GM21360 (cell line): ENCODE measurements around the gene ACTA2.

ENCODE experiments used
- ATAC-seq: cut with Tn5 transposase; IDR thresholded peaks from one replicate; pipeline ENCODE4 v1.9.1; 2021; ENCODE audit warnings: mild to moderate bottlenecking, moderate library complexity; ENCODE audit not compliant: unreplicated experiment

The ACTA2 gene

DNA sequence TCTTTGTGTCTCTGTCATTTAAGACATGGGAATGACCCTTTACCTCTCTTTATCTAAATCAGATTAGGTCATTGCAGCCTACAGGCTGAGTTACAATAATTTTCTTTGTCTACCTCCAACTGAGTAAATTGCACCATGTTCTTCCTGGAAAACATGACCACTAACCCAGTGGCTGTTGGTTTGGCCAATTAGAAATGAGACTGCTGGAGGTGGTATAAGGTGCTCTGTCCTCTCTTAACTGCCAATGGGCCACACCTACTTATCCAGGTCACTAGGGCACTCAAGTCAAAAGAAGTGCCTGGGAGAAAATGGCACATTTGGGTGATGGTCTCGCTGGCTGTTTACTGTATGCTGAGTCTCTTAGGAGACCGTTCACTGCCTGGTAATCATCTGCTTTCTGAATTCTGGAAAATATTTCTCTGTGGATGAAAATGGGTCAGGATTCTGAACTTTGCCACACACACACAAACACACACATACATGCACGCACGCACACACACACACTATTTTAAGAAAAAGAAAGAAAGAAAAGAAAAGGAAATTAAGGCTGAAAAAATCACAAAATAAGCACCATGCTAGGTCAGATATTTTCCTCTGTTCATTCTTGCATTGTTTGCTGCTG is 56.1 kb downstream of the ACTA2 start:
- ATAC-seq = no peak

DNA sequence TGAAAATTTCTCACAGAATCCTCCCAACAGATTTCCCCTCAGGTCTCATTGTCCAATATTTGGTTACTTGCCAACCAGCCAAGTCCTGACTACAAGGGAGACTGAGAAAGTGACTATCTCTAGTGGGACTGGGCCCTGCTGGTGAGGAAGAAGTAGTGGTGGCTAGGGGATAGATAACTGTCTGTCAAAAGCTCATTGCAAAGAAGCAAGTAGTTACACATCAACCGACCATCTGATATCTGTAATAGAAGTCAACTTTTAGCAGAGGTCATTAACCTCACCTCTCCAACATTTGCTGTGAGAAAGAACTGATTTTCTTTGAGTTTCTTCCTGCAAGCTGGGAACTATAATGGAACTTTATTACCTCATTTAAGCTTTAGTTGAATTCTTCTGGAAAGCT is 57.3 kb downstream of the ACTA2 start:
- ATAC-seq = no peak

DNA sequence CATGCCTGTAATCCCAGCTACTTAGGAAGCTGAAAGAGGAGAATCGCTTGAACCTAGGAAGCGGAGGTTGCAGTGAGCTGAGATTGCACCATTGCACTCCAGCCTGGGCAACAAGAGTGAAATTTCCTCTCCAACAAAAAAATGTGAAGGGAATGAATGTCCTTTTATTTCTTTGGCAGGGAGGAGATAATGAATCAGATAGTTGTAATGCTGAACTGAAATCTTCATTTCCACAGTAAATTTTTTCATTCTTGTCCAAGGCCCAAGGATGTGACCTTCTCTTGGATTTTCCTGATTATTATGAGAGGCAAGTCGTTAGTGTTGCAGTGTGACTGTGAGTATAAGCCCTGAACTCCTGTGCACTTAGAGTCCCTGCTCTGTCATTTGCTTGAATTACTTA is 59.0 kb downstream of the ACTA2 start:
- no peak for ATAC-seq

DNA sequence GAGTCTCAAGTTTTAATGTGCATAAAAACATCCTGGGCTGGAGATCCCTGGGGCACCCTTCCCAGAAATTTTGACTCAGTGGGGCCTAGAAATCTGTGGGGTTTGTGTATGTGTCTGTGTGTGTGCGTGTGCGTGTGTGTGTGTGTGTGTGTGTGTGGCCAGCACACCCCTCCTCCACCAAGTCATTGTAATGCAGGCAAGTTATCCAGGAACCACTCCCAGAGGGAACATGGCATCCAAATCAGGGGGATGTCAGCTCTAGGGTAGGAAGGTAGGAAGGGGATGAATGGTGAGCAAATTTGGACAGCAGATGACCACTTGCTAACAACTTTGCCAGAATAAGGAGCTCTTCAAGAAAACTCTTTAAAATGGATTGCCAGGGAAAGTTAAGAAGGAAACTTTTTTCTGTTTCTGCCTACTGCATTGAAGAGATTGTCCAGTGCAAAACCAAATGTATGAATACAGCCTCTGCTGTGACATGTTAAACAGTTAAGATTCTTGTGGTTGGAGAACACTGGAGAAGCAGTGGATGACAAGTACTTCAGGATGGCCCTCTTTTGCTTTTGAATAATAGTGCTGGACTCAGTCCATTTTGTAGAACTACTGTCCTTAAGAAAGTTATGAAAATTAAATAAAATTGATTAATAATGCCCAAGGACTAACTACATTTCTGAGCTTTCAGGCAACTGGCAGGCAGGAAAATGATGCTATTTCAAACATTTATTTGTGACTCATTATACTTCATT is 60.2 kb downstream of the ACTA2 start:
- no peak for ATAC-seq

DNA sequence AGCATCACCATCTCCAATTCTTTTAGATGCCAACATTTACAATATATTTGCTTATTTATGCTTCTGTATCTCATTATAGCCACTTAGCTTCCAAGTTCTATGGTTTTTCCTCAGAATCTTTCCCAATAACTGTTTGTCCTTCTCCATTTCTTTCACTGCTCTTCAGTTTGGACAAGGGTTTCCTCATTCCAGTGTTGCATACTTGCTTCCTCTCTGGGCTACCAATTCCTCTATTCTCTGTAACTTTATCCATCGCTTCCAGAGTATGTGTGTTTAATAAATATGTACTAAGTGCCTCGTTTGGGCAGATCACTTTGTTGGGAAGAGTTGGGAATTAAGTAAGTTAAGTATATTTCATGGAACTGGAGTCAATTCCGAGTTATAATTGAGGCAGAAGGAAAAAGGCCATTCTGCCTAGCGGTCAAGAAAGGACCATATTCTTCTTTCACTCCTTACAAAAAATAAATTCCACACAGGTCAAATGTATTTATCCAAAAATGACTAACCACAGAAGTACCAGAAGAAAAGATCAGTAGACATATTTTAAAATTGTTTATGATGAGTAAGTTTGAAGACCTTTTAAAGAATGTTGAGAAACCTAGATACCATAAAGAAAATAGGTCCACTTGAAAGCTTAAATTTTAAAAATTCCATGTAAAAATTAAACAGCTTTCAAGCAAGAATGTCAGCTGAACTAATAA is 61.7 kb downstream of the ACTA2 start:
- no peak for ATAC-seq

DNA sequence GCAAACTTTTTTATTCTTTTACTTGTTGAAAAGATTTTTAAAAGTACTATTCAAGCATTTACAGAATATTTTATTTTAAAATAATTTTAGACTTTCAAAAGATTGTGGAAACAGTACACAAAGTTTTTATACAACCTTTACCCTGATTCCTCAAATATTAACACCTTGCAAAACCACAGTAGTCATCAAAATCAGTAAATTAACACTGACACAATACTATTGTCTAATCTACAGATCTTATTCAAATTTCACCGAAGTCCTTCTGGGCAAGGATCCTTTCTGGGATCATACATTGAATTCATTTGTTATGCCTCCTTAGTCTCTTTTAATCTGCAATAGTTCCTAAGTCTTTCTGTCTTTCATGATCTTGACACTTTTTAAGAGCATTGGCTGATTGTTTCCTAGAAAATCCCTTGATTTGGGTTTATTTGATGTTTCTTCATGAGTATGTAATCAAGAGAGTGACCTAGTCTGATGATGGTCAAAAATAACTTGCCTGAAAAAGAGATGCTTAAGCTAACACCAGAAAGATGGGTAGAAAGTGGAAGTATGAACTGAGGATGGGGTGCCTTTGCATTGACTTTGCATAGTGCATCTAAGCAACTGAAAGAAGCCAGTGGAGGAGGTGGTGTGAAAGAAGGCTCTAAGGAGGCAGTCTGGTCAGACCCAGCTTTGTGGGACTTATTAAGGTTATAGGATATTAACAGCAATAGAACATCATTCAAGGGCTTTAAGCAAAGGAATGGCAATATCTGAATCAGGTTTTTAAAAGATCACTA is 62.8 kb downstream of the ACTA2 start:
- peak; percentile 37 for ATAC-seq

DNA sequence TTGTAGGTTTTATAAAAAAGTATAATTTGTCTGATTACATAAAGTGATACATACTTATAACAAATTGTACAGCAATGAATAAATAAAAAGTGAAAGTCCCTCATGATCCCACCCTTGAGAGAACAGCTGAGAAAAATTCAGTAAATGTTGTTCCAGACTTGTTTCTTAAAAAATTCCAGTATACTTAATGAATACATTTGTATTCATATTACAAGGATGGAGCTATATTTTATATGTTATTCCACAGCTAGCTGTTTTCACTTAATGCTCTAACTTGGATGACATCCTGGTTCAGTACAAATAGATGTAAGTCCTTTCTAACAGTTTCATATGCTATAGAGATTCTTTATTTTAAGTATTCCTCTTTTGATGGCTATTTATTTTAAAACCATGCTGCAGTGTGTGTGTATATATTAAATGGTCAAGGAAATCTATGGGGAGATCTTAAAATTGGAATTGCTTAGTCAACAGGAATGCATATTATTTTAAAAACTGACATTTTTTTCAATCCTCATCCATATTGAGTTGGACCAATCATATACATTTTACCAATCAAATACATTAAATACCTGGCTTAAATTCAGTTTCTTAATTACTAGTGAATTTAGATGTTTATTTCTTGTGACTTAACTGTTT is 63.6 kb downstream of the ACTA2 start:
- ATAC-seq = no peak

DNA sequence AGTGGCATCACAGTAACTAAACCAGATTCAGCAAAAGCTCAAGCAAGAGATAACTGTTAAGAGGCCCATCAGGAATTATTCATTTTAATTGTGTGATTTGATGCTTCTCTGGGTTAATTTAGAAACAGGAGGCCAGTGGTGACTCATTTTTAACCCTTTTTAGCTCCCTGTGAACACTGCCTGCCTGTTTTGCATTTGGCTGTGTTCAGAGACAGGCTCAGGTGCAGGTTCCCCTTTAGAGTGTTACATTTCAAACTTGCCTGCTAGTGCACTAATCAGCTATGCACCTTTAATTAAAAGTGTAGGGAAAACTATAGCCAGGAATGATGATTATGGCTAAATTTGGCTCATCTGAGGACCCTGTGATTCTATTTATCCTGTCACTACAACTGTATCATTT is 66.0 kb downstream of the ACTA2 start:
- no peak for ATAC-seq
